Peyer's patch (tissue), 4 donors: Measurements from ENCODE around the gene RAPSN. TPM values are rescaled to one million over a fixed set of nuclear protein-coding genes. Genes with fewer than 3 reads are reported as not detected.
A peak's percentile ranks its signal among the peaks of the same experiment; 100 is the strongest.

ENCODE experiments used
- DNase-seq, 3 donors: peaks; one replicate each; pipeline ENCODE4 v3.0.0-alpha.2; 2017 to 2019
- H3K27ac ChIP-seq, 4 donors: fragments of 200-600 bp; sonication (generic); one replicate each; pipeline ENCODE4 v1.5.1; 2016 to 2019
- H3K27me3 ChIP-seq, 2 donors: fragments of 200-600 bp; sonication (generic); one replicate each; pipeline ENCODE4 v1.5.1; 2019
- H3K36me3 ChIP-seq, 3 donors: fragments of 200-600 bp; sonication (generic); one replicate each; pipeline ENCODE4 v1.5.1; 2016 to 2019
- H3K4me1 ChIP-seq, 4 donors: fragments of 200-600 bp; sonication (generic); one replicate each; pipeline ENCODE4 v1.5.1; 2016 to 2019
- H3K4me3 ChIP-seq, 4 donors: fragments of 200-600 bp; sonication (generic); 1 replicate in 3 of 4; 2 replicates in 1 of 4; pipeline ENCODE4 v1.5.1; 2016 to 2019; ENCODE audit warnings: mild to moderate bottlenecking in 1 of 4
- H3K9me3 ChIP-seq, 4 donors: fragments of 200-600 bp; sonication (generic); one replicate each; pipeline ENCODE4 v1.5.1; 2016 to 2019; ENCODE audit warnings: mild to moderate bottlenecking in 1 of 4
- POLR2A ChIP-seq, 2 donors: fragments of 450-650 bp; IDR thresholded peaks; one replicate each; pipeline ENCODE4 v1.5.1; 2017; ENCODE audit warnings: antibody characterized with exemption in 2 of 2, mild to moderate bottlenecking in 2 of 2, moderate library complexity in 2 of 2
- total RNA-seq, 4 donors: library from RNA; depleted of rRNA; stranded (reverse); fragments of >200 nt; gene quantifications; one replicate each; pipeline ENCODE4 v1.1.0, GENCODE V29; 2016
- TF ChIP-seq, protein P1 (sequence below), 6 experiments: fragments of 450-650 bp in 4 of 6; fragments of 200-600 bp in 2 of 6; sonication (generic) in 1 of 6; IDR thresholded peaks; one replicate each; pipeline ENCODE4 v1.5.1; 2017 to 2019; ENCODE audit warnings: antibody characterized with exemption in 6 of 6, mild to moderate bottlenecking in 3 of 6, moderate library complexity in 1 of 6

RAPSN gene
- total RNA-seq, 4 donors from 2014 or later = 0.54 to 0.76 TPM; not detected in 2

DNA sequence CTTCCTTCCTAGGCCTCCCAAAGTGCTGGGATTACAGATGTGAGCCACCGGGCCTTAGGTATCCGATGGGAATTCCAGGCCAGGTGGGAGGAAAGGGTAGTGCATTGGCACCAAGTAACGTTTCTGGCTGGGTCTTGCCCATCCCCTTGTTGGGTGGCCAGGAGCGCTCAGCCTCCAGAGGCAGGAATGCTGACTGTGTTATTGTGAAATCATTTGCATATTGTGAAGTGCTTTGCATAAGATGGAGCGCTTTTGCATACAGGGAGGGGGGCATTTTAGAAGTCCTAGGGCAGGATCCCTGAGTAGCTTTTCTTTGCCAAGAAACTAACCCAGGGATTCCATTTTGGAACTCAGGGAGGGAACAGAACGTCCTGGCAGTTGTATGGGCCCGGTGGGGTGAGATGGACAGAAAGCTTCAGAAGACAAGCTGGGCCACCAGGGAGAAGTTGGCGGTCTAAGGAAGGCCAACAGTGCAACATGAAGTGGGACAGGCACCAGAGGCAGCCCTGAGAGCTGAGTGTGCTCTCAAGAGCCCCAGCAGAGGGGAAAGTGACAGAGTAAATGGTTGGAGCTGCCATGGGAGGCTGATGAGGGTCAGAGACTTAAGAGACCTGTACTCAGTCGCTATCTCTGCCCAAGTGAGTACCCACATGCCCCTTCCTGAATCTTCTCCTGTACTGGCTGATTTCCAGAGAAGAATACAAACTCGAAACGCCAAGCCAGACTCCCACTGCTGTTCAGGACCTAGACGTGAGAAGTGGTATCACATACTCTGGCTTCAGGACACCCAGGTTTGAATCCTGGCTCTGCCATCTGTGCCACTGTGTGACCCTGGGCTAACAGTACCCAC, 41.8 kb downstream of the RAPSN start:
- peaks cover 0 to 30% (median 9%) of the 10 kb centered on the region in 4 donors for H3K4me1 ChIP-seq
- peak overlapping the region; percentile 72 to 82 (median 78) for H3K4me3 ChIP-seq
- H3K27ac ChIP-seq = peak overlapping the region; percentile 83 to 93 (median 88)
- DNase-seq = no peak
- TF ChIP-seq, protein P1, sequence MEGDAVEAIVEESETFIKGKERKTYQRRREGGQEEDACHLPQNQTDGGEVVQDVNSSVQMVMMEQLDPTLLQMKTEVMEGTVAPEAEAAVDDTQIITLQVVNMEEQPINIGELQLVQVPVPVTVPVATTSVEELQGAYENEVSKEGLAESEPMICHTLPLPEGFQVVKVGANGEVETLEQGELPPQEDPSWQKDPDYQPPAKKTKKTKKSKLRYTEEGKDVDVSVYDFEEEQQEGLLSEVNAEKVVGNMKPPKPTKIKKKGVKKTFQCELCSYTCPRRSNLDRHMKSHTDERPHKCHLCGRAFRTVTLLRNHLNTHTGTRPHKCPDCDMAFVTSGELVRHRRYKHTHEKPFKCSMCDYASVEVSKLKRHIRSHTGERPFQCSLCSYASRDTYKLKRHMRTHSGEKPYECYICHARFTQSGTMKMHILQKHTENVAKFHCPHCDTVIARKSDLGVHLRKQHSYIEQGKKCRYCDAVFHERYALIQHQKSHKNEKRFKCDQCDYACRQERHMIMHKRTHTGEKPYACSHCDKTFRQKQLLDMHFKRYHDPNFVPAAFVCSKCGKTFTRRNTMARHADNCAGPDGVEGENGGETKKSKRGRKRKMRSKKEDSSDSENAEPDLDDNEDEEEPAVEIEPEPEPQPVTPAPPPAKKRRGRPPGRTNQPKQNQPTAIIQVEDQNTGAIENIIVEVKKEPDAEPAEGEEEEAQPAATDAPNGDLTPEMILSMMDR (IDR thresholded peaks at IDR 0.05) = no peak
- H3K9me3 ChIP-seq = no peaks in the 10 kb centered on the region
- H3K36me3 ChIP-seq = peaks cover 0 to 4% (median 0%) of the 10 kb centered on the region in 3 donors
- H3K27me3 ChIP-seq = no peaks in the 10 kb centered on the region

DNA sequence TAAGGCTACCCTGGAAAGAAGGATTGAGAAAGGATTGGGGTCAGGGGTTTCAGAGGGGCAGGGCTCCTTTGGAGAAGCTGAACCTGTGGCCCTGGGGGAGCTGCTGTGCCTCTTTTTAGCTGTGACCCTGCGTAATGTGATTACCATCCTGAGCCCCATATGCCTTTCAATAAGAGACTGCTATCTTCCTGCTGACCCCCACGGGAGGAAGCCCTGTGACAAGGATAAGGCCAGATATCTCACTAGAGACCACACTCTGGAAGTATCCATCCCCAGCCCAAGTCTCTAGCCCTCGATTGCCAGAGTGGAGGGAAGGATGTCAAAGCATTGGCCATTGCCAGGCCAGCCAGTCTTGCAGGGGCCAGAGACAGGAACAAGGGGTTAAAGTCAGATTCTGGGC, 45.4 kb downstream of the RAPSN start:
- TF ChIP-seq, protein P1 (IDR thresholded peaks at IDR 0.05) = no peak
- TF ChIP-seq POLR2A (IDR thresholded peaks at IDR 0.05) = no peak
- no peak for DNase-seq
- H3K27me3 ChIP-seq = no peaks in the 10 kb centered on the region
- H3K27ac ChIP-seq = no peak overlapping the region
- peaks cover 0 to 29% (median 10%) of the 10 kb centered on the region in 4 donors for H3K4me1 ChIP-seq
- H3K36me3 ChIP-seq = no peaks in the 10 kb centered on the region
- no peaks in the 10 kb centered on the region for H3K9me3 ChIP-seq
- no peak overlapping the region for H3K4me3 ChIP-seq

DNA sequence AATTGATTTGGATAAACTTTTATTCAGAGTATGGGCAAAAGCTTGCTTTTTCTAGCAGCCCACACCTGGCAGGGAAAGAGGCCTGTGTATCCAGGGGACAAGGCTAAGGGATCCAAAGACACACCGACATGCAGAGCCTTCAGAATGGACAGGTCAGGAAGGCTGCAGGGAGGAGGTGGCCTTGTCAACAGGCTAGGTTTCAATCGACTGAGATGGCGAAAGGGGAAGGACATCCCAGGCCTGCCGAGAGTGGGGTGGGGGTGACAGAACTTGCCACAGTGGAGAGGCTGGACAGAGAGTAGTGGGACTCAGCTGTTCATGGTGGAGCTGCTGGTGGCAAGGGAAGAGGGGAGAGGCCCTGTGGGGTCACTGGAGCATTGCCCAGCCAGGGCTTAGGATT, 45.8 kb downstream of the RAPSN start:
- Histone ChIP-seq H3K9me3 (no peaks in the 10 kb centered on the region), H3K36me3 (no peaks in the 10 kb centered on the region), H3K4me3 (no peak overlapping the region), H3K27ac (no peak overlapping the region), H3K4me1 (peaks cover 0 to 29% (median 10%) of the 10 kb centered on the region in 4 donors), H3K27me3 (no peaks in the 10 kb centered on the region)
- DNase-seq = no peak
- no peak for TF ChIP-seq POLR2A (IDR thresholded peaks at IDR 0.05)
- TF ChIP-seq, protein P1 (IDR thresholded peaks at IDR 0.05) = no peak

DNA sequence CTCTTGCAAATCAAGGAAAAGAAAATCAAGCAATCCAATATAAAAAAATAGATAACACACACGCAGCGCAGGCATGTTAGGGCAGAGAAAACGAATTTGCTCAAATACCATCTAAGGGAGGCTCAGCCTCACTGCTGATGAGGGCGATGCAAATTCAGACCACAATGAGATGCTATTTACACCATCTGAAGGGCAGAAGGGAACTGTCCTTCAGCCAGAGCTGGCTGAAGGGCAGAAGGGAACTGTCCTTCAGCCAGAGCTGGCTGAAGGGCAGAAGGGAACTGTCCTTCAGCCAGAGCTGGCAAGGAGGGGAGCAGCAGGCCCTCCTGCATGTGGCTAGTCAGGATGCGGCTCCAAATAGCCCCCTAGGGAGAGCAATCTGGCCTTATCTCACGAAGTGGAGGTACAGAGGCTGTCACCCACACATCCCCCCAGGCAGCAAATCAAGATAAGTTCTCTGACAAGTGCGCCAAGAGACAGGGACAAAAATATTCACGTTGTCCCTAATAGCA, 48.1 kb downstream of the RAPSN start:
- no peak for TF ChIP-seq POLR2A (IDR thresholded peaks at IDR 0.05)
- TF ChIP-seq, protein P1 (IDR thresholded peaks at IDR 0.05) = no peak
- Histone ChIP-seq H3K27ac (peak overlapping the region; percentile 64 to 92 (median 83)), H3K9me3 (no peaks in the 10 kb centered on the region), H3K4me1 (peaks cover 0 to 16% (median 4%) of the 10 kb centered on the region in 4 donors), H3K27me3 (no peaks in the 10 kb centered on the region), H3K4me3 (peak overlapping the region in 3 of 4 donors; percentile 56 to 58 (median 58)), H3K36me3 (no peaks in the 10 kb centered on the region)
- DNase-seq = peak in 1 of 3 donors; percentile 43

DNA sequence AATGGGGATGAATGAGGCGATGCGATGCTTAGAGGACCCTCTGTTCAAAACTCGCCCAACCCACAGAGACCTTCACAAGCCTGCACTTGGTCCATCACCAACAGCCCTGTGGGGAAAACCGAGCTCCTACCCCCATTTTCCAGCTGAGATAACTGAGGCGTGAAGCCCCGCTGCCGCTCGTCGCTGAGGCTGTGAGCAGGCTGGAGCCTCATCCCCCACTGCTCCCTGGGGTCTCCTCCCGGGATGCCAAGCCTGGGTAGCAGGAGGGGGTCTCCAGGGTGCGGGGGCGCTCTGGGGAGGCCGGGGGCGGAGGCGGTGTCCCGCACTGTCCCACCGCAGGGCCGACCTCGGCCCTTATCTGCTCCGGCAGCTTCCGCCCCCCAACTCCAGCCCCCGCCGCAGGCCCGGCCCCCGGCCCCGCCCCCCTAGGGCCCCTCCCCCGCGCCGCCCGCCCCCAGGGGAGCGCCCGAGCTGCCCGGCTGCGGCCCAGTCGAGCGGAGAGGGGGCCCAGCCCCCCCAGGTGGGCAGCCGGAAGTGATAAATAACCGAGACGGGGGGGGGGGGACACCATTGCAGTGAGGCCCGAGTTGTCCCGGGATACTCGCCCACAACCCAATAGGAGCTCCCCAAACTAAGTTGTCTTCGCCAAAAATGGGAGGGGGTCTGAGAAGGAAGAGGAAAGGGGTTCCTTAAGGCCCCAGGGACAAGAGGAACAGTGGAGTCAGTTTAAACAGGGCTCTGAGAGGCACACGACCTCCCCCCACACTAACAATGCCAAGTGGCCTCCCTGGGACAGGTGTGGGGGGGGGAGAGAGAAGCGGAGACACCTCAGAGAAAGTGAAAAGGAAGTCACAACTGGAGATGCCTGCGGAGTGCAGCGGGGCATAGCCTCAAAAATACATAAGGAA, 48.8 kb downstream of the RAPSN start:
- Histone ChIP-seq H3K4me1 (peaks cover 0 to 21% (median 9%) of the 10 kb centered on the region in 4 donors), H3K4me3 (peak overlapping the region; percentile 56 to 65 (median 58)), H3K9me3 (no peaks in the 10 kb centered on the region), H3K27me3 (no peaks in the 10 kb centered on the region), H3K27ac (peak overlapping the region; percentile 64 to 92 (median 83)), H3K36me3 (no peaks in the 10 kb centered on the region)
- DNase-seq = peak; percentile 56 to 78 (median 76)
- TF ChIP-seq, protein P1 (IDR thresholded peaks at IDR 0.05) = no peak
- TF ChIP-seq POLR2A (IDR thresholded peaks at IDR 0.05) = peak in 1 of 2 donors; percentile 16
